Activated T-cell treated with anti-CD3 and anti-CD28 coated beads, Interleukin-2, amount 50 U/mL, for 24 hours (primary cell): ENCODE measurements around the gene MOAP1.
"Not testable (repeated sequence)": the region's sequence is repeated elsewhere in the genome, so short reads cannot be mapped to it uniquely, and the experiment has no call there.

ENCODE experiments used
- DNase-seq: peaks from one replicate; pipeline ENCODE4 v3.0.0-alpha.2; 2020
- H3K27ac Mint-ChIP-seq: 2 replicates; pipeline ENCODE4 v1.8.0; 2020; ENCODE audit warnings: mild to moderate bottlenecking, mixed read lengths
- H3K27me3 Mint-ChIP-seq: 2 replicates; pipeline ENCODE4 v1.8.0; 2020; ENCODE audit warnings: mixed read lengths
- H3K36me3 Mint-ChIP-seq: 2 replicates; pipeline ENCODE4 v1.8.0; 2020; ENCODE audit warnings: low read depth, mixed read lengths
- H3K4me1 Mint-ChIP-seq: 2 replicates; pipeline ENCODE4 v1.8.0; 2020; ENCODE audit warnings: low read depth, mixed read lengths
- H3K4me3 Mint-ChIP-seq: 2 replicates; pipeline ENCODE4 v1.8.0; 2020; ENCODE audit warnings: mild to moderate bottlenecking, moderate library complexity, mixed read lengths
- H3K9me3 Mint-ChIP-seq: 2 replicates; pipeline ENCODE4 v1.8.0; 2020; ENCODE audit warnings: mixed read lengths

MOAP1 gene, protein sequence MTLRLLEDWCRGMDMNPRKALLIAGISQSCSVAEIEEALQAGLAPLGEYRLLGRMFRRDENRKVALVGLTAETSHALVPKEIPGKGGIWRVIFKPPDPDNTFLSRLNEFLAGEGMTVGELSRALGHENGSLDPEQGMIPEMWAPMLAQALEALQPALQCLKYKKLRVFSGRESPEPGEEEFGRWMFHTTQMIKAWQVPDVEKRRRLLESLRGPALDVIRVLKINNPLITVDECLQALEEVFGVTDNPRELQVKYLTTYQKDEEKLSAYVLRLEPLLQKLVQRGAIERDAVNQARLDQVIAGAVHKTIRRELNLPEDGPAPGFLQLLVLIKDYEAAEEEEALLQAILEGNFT

DNA sequence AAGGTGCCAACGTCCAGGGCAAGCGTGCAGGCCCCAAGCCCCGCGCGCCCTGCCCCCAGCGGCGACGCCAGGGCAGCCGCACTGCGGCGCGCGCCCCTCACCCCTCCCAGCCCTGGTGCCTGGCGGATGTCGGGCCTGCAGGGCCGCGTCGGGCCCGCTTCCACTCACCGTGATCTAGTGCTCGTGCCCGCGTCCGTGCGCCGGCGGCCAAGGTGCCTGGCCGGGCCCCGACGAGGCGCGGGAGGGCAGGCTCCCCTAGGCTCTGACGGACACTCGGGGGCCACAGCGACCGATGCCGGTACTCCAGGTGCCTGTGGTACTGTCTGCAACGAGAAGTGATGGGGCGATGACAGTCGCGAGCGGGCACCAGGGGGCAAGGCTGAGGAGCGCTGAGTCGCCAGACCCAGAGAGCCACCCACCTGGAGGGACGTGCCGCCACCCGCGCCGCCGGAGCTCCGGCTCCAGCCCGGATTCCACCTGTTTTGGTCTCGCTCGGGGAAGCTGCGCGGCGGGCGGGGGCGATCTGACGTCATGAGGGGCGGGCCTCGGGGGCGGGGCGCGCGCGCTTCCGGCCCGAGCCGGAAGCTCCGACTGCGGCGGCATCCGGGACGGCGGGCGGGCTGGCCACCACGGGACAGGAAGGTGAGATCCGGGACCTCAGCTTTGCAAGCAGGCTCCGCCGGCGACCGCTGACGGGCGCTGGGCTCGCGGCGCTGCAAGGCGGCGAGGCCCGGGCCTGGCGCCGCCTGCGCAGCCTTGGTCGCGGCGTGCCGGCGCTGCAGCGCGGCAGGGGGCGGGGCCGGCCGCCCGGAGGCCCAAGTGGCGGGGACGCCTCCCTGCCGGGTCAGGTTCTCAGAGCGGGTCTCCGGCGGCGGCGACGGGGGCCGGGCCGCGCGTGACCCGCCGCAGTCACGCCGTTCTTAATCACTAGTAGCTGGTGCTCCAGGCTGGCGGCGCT, at the start of gene MOAP1, which contains the start of gene LYSET:
Gene MOAP1, minus strand, starts transcription at position 507 of the 958 bp plus-strand sequence. CDS start 655 bp downstream, outside the sequence.
Gene LYSET, plus strand, starts transcription at position 927 of the 958 bp plus-strand sequence. CDS start 89 bp downstream, outside the sequence.
- H3K27me3 Mint-ChIP-seq, result no peaks in the 10 kb centered on the region
- H3K27ac Mint-ChIP-seq, result peak within 1 kb of the TSS; percentile 94
- H3K4me3 Mint-ChIP-seq, result peak within 1 kb of the TSS; percentile 92
- DNase-seq, result peak; percentile 92
- H3K9me3 Mint-ChIP-seq, result no peaks in the 10 kb centered on the region
- peaks cover 52% of the 10 kb centered on the region for H3K4me1 Mint-ChIP-seq
- H3K36me3 Mint-ChIP-seq, result peaks cover 58% of the 10 kb centered on the region

DNA sequence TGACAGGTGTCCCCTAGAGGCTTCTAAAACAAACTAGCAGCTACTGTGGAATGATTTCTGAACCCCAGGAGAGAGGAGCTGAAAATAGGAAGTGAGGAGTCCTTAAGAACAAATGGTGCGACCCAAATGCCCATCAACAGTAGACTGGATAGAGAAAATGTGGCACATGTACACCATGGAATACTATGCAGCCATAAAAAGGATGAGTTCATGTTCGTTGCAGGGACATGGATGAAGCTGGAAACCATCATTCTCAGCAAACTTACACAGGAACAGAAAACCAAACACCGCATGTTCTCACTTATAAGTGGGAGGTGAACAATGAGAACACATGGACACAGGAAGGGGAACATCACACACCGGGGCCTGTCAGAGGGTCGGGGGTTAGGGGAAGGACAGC, 48.4 kb upstream of the MOAP1 start:
- not testable (repeated sequence) for DNase-seq, H3K4me3 Mint-ChIP-seq, H3K9me3 Mint-ChIP-seq, H3K27ac Mint-ChIP-seq
- Mint-ChIP-seq H3K4me1 (peaks cover 29% of the 10 kb centered on the region), H3K36me3 (peaks cover 15% of the 10 kb centered on the region), H3K27me3 (peaks cover 12% of the 10 kb centered on the region)

DNA sequence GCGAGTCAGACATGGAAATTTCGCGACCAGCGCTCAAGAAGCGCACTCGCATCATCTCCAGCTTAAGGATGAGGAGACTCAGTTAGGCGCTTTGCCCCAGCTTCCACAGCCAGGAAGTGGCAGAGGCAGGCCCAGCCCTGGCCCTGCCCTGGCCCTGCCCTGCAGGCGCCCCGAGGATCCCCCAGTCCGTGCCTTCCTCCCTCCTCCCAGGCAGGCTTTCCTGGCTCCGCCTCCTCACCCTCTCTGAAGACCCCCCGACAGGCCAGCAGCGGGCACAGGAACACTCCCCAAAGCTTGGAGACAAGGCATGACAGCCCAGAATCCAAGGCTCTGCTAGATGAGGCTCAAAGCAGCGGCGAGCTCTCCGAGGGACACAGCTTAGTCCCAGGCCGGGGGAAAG, 47.5 kb upstream of the MOAP1 start:
- peaks cover 24% of the 10 kb centered on the region for H3K36me3 Mint-ChIP-seq
- H3K9me3 Mint-ChIP-seq, result no peaks in the 10 kb centered on the region
- DNase-seq, result no peak
- H3K4me1 Mint-ChIP-seq, result peaks cover 23% of the 10 kb centered on the region
- H3K27ac Mint-ChIP-seq, result peak overlapping the region; percentile 10
- H3K4me3 Mint-ChIP-seq, result no peak overlapping the region
- peaks cover 12% of the 10 kb centered on the region for H3K27me3 Mint-ChIP-seq

DNA sequence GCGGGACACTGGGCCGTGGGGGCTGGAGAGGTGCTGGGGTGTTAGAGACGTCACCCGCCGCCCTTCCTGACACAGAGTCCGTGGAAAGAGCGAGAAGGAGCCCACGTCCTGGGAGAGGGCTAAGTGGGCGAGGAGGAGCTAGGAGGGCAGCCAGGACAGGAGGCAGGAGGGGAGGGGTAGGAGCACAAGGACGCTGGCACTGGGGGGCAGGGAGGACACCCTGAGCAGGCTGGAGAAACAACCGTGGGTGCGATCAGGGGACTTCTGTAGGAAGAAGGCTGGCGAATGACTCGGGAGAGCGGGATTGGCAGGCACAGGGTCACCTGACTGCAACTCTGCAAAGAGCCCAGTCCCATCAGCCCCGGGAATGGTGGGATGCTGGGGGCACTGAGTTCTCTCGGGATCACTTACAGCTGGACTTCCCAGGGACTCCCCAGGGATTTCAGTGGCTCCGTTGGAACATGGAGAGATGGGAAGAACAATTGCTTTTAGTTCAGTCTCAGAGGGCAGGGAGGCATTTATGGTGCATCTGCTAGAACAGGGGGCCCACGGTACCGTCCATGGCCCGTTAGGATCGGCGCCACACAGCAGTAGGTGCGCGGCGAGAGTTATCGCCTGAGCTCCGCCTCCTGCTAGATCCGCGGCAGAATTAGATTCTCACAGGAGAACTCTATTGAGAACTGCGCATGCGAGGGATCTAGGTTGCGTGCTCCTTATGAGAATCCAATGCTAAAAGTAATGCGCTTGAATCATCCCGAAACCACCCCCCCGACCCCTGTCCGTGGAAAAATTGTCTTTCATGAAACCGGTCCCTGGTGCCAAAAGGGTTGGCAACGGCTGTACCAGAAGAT, 46.7 kb upstream of the MOAP1 start:
- Mint-ChIP-seq H3K27ac (peak overlapping the region; percentile 27), H3K27me3 (peaks cover 12% of the 10 kb centered on the region), H3K9me3 (no peaks in the 10 kb centered on the region), H3K4me1 (peaks cover 19% of the 10 kb centered on the region), H3K36me3 (peaks cover 30% of the 10 kb centered on the region), H3K4me3 (peak overlapping the region; percentile 71)
- no peak for DNase-seq

DNA sequence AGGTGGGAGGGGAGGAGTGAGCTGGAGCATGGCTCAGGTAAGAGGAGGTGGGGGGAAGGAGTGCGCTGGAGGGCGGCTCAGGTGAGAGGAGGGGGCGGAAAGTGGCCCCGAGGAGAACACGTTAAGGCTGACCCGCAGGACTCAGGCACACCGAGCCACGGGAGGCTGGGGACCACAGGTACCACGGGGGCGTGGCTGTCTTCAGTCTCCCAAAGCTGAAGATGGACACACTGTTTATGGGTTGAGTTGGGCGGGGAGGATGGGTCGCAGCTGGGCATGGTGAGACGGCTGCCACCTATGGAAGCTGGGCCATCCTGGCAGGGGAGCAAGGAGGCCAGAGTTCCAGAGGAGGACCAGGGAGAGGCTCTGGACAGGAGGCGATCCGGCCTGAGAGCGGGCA, 45.8 kb upstream of the MOAP1 start:
- Mint-ChIP-seq H3K9me3 (no peaks in the 10 kb centered on the region), H3K36me3 (peaks cover 38% of the 10 kb centered on the region), H3K4me1 (peaks cover 16% of the 10 kb centered on the region), H3K27me3 (peaks cover 12% of the 10 kb centered on the region), H3K27ac (no peak overlapping the region), H3K4me3 (peak overlapping the region; percentile 71)
- no peak for DNase-seq

DNA sequence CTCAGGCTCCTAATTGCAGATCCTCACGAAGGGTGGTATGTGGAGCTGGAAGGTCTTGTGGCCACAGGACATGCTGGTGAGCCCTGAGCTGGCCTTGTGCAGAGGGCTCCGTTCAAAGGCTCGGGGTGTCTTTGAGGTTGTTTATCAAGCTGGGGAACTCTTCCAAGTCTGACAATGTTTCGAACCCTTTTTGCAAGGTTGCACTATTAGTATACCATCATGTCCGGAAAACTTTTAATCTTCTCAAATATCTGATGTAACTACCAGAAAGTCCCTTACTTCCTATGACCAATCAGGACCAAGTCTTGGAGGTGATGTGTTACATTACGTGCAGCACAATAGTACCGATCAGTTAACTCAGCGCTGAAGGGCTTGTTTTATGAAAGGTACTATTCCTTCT, 43.9 kb upstream of the MOAP1 start:
- H3K4me3 Mint-ChIP-seq, result no peak overlapping the region
- H3K27ac Mint-ChIP-seq, result no peak overlapping the region
- H3K36me3 Mint-ChIP-seq, result peaks cover 55% of the 10 kb centered on the region
- H3K27me3 Mint-ChIP-seq, result peaks cover 12% of the 10 kb centered on the region
- peaks cover 16% of the 10 kb centered on the region for H3K4me1 Mint-ChIP-seq
- no peaks in the 10 kb centered on the region for H3K9me3 Mint-ChIP-seq
- DNase-seq, result no peak

DNA sequence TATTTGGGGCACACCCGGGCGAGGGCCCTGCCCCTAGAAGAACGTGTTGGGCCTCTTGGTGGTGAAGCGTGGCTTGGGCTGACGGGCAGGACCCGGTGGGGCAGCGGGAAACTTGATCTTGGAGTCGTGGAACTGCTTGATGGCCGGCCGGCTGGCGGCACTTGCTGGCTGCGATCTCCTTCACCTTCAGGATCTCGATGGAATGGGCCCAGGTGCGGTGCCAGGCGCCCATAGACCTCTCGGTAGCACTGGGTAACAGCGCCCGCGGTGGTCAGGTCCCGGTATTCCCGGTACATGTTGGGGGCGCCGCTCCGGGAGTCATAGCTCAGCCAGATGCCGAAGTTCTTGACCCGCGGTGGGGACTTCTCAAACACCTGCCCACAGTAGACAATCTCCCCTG, 38.9 kb upstream of the MOAP1 start:
- Mint-ChIP-seq H3K4me1 (peaks cover 5% of the 10 kb centered on the region), H3K27ac (no peak overlapping the region), H3K4me3 (no peak overlapping the region), H3K9me3 (no peaks in the 10 kb centered on the region), H3K27me3 (no peaks in the 10 kb centered on the region), H3K36me3 (peaks cover 84% of the 10 kb centered on the region)
- no peak for DNase-seq

DNA sequence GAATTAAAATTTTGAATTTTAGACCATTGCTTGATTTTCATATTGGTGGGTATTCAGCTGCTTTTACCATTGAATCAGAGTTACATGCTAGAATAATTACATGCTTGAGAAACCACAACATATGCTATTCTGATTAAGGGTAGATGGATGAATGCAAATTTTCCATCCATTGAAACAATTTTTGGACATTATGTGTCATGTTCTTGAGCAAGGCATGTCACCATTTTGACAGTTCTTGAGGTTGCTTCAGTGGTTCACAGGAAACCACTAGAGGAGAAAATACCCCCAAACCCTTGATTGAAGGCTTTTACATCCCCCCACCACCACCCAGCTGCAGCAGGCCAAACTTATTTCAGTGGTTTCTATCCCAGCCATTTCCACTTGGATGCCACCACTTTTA, 35.8 kb upstream of the MOAP1 start:
- H3K9me3 Mint-ChIP-seq, result no peaks in the 10 kb centered on the region
- H3K36me3 Mint-ChIP-seq, result peaks cover 83% of the 10 kb centered on the region
- no peak overlapping the region for H3K4me3 Mint-ChIP-seq

DNA sequence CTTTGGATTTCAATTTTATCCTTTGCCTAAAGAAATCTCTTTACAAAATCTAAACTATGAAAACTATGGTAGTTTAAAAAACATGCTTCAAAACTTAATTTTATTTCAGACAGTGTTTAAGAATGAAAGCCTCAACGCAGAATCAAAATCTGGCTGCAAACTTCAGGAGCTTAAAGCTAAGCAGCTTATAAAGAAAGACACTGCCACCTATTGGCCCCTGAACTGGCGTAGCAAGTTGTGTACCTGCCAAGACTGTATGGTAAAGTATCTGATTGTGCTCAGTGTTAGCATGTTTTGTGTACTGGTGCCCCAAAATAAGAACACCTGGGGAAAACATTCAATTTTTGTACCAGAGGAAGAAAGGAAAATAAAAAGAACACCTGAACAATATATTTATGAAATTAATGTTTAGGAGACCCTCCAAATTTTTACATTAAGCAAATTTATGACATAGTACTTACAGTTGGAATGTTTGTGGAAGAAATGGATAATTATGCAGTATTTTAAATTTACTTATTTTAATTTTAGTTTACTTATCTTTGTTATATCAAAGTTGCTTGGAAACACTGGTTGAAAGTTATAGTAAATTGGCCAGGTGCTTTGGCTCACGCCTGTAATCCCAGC, 34.5 kb upstream of the MOAP1 start:
- Mint-ChIP-seq H3K4me3 (no peak overlapping the region), H3K27me3 (no peaks in the 10 kb centered on the region), H3K4me1 (peaks cover 5% of the 10 kb centered on the region), H3K36me3 (peaks cover 83% of the 10 kb centered on the region), H3K27ac (no peak overlapping the region), H3K9me3 (no peaks in the 10 kb centered on the region)
- DNase-seq, result no peak

More for the DNA sequence above, 35.8 kb upstream of the MOAP1 start:
- DNase-seq, result no peak
- Mint-ChIP-seq H3K27me3 (no peaks in the 10 kb centered on the region), H3K4me1 (peaks cover 5% of the 10 kb centered on the region), H3K27ac (no peak overlapping the region)

DNA sequence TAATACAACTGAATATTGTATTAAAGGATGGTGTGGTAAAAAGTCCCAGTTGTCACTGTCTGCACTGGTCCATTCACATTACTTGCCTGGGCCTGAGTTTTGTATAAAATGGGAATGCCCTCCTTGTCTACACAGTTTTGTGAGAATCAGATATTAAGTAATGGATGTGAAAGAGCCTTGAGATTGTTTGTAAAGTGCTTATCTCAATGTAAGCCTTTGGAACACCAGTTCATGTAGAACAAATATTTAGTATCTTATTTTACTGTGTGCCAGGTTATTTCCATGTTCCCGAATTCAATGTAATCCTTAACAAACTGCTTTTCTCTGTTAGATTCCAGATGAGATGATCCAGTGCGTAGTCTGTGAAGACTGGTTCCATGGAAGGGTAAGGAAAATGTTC, 29.9 kb upstream of the MOAP1 start:
- peaks cover 2% of the 10 kb centered on the region for H3K4me1 Mint-ChIP-seq
- no peak overlapping the region for H3K4me3 Mint-ChIP-seq
- peaks cover 78% of the 10 kb centered on the region for H3K36me3 Mint-ChIP-seq
- DNase-seq, result no peak
- no peak overlapping the region for H3K27ac Mint-ChIP-seq
- no peaks in the 10 kb centered on the region for H3K9me3 Mint-ChIP-seq
- H3K27me3 Mint-ChIP-seq, result no peaks in the 10 kb centered on the region

DNA sequence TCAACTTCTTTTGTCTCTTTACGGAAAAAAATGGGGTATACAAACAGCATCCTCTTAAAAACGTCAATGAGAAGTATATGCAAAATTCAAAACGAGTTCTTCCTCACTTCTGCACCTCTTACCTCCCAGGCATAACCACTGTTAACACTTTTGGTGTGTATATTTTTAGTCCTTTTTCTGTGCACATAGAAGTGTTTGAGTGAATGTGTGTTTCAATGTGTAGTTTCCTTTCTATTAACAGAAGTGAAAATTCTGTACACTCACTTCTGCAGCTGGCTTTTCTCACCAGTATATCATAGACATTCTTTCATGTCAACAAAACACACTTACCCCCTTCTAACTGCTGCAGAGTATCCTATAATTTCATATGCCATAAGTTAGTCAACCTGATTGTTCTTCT, 27.7 kb upstream of the MOAP1 start:
- Mint-ChIP-seq H3K4me1 (peaks cover 19% of the 10 kb centered on the region), H3K27ac (no peak overlapping the region), H3K4me3 (no peak overlapping the region), H3K9me3 (no peaks in the 10 kb centered on the region), H3K36me3 (peaks cover 74% of the 10 kb centered on the region), H3K27me3 (no peaks in the 10 kb centered on the region)
- no peak for DNase-seq

DNA sequence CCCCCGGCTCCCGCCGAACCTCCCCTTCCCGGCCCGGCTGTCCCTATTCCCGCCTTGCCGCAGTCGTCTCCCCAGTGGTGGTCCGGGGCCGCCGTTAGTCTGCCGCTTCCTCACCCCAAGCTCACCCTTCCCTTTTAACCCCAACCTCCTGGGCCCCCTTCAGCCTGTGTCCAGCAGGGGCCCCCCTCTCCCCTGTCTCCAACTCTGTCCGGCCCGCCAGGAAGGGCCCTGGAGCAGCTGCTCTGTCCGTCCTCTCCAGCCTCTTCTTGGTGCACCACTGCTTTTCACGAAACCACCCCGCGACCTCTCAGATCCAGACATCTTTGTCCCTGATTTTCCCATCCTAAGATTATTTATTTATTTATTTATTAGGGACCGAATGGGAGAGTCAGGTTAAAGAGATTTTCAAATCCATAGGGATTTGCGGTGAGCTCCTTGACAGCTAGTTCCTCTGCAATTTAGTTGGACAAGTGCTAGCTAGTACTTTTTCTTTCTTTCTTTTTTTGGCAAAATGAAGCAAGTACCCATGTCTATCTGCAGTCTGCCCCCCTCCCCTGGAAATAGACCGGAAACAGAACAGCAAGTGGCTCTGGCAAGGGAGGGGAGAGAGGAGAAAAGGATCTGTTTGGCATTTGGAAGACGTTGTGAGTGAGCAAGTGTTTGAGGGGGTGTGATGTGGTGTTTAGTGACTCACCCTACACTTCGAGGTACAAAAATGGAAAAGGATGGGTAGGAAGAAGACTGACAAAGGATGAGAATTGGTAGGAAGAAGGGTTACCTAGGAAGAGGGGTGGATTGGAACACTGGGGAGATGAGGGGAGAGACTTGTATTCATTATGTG, 23.0 kb upstream of the MOAP1 start:
- no peak for DNase-seq
- peaks cover 44% of the 10 kb centered on the region for H3K4me1 Mint-ChIP-seq
- H3K4me3 Mint-ChIP-seq, result peak overlapping the region; percentile 100
- H3K27me3 Mint-ChIP-seq, result no peaks in the 10 kb centered on the region
- H3K9me3 Mint-ChIP-seq, result no peaks in the 10 kb centered on the region
- peak overlapping the region; percentile 99 for H3K27ac Mint-ChIP-seq
- peaks cover 72% of the 10 kb centered on the region for H3K36me3 Mint-ChIP-seq
